ENCODE measurements around the gene RANGAP1.

- TF ChIP-seq POLR2A (IDR thresholded peaks at IDR 0.05), result no peak
- no peak for TF ChIP-seq CTCF (IDR thresholded peaks at IDR 0.05 in 4 of 5, conservative IDR thresholded peaks at IDR 0.05 in 1 of 5)
Observed at GRCh38 chr22:41248758-41249157, 37.2 kb downstream of the RANGAP1 start.

Measured in gastrocnemius medialis (tissue), 4 donors.